Mesothelial cell of epicardium (in vitro differentiated cells): Measurements from ENCODE around the gene CHPF2. TPM values are rescaled to one million over a fixed set of nuclear protein-coding genes. Genes with fewer than 3 reads are reported as not detected.

ENCODE experiments used
- DNase-seq, 2 experiments: peaks; one replicate each; pipeline ENCODE4 v3.0.0; 2021; ENCODE audit warnings: low spot score in 2 of 2; ENCODE audit not compliant: unreplicated experiment in 2 of 2
- H3K27ac Mint-ChIP-seq: 2 replicates; pipeline ENCODE4 v1.8.0; 2021; ENCODE audit warnings: mixed read lengths
- H3K27me3 Mint-ChIP-seq: 2 replicates; pipeline ENCODE4 v1.8.0; 2021; ENCODE audit warnings: low read depth, mixed read lengths
- H3K36me3 Mint-ChIP-seq: 2 replicates; pipeline ENCODE4 v1.8.0; 2021; ENCODE audit warnings: mixed read lengths
- H3K4me1 Mint-ChIP-seq: 2 replicates; pipeline ENCODE4 v1.8.0; 2021; ENCODE audit warnings: mixed read lengths
- H3K4me3 Mint-ChIP-seq: 2 replicates; pipeline ENCODE4 v1.8.0; 2021; ENCODE audit warnings: mild to moderate bottlenecking, moderate library complexity, mixed read lengths
- H3K9me3 Mint-ChIP-seq: 2 replicates; pipeline ENCODE4 v1.8.0; 2021; ENCODE audit warnings: mixed read lengths
- total RNA-seq: library from RNA; stranded (reverse); gene quantifications from 3 replicates; pipeline ENCODE4 v1.2.1, GENCODE V29; 2021
- TF ChIP-seq, protein P1 (sequence below): fragments of 200-600 bp; sonication (generic); IDR thresholded peaks from one replicate; pipeline ENCODE4 v1.5.0; 2021; ENCODE audit warnings: antibody characterized with exemption; ENCODE audit not compliant: unreplicated experiment

CHPF2 gene
- total RNA-seq, 1 donor from 2014 or later = 56.2 TPM

DNA sequence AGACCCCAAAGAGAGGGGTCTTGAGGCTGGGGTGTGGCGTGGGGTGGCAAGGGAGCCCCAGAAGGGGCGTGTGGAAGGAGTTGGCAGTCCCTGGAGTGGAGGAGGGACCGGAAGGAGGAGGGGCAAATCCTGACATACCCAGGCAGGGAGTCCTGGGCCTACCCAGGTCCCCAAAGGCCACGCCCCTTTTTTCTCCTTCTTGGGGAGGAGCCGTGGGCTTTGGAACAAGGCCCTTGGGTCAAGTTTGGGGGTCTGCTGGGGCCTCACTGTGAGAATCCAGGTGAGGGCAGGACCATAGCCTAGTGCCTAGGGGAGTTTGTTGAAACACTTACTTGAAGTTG lies 17.4 kb downstream of the CHPF2 start:
- H3K27me3 Mint-ChIP-seq = no peaks in the 10 kb centered on the region
- peaks cover 75% of the 10 kb centered on the region for H3K4me1 Mint-ChIP-seq
- H3K9me3 Mint-ChIP-seq = no peaks in the 10 kb centered on the region
- peak overlapping the region; percentile 68 for H3K4me3 Mint-ChIP-seq
- no peaks in the 10 kb centered on the region for H3K36me3 Mint-ChIP-seq
- DNase-seq = no peak
- TF ChIP-seq, protein P1, sequence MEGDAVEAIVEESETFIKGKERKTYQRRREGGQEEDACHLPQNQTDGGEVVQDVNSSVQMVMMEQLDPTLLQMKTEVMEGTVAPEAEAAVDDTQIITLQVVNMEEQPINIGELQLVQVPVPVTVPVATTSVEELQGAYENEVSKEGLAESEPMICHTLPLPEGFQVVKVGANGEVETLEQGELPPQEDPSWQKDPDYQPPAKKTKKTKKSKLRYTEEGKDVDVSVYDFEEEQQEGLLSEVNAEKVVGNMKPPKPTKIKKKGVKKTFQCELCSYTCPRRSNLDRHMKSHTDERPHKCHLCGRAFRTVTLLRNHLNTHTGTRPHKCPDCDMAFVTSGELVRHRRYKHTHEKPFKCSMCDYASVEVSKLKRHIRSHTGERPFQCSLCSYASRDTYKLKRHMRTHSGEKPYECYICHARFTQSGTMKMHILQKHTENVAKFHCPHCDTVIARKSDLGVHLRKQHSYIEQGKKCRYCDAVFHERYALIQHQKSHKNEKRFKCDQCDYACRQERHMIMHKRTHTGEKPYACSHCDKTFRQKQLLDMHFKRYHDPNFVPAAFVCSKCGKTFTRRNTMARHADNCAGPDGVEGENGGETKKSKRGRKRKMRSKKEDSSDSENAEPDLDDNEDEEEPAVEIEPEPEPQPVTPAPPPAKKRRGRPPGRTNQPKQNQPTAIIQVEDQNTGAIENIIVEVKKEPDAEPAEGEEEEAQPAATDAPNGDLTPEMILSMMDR = no peak
- H3K27ac Mint-ChIP-seq = peak overlapping the region; percentile 98

DNA sequence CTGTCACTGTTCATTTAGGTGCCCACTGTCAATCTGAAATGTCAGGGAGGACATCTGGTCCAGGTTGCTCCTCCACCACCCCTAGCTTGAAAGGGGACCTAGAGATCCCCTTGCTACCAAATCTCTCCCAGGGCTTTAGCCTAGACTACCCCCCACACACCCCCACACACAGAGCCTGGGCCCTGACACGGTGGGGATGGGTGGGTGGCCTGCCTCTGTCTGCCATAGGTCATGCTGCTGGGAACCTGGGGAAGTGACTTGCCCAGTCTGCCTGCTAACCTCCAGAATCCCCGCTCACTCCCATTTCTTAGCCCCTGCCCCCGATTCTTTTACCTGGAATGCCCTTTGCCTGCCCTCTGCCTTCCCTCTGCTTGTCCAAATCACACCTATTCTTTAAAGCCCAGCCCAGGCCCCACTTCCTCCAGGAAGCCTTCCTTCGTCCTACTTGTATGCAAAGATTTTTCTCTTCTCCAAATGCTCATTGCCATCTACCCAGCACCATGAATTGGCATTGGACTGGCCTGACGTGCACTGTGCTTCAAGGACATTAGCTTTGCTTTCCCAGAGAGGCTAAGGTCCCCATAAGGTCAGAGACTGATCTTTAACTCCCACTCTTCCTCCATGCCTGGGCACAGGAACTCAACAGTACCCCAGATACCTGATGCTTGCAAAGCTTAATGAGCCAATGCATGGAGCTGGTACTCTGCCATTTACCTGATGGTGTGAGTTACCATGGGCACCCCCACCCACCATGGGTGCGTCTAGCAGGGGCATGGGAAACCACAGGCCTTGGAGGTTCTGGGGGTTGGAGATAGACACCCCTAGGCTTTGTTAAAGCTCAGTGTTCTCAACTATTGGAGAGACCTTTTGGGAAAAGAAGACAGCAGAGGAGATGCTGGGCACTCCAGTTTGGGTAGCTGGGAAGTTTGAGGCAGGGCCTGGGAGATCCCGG lies 18.2 kb downstream of the CHPF2 start:
- no peaks in the 10 kb centered on the region for H3K36me3 Mint-ChIP-seq
- H3K4me1 Mint-ChIP-seq = peaks cover 72% of the 10 kb centered on the region
- peak overlapping the region; percentile 98 for H3K27ac Mint-ChIP-seq
- peaks cover 1% of the 10 kb centered on the region for H3K27me3 Mint-ChIP-seq
- H3K9me3 Mint-ChIP-seq = no peaks in the 10 kb centered on the region
- H3K4me3 Mint-ChIP-seq = peak overlapping the region; percentile 71
- no peak for DNase-seq
- TF ChIP-seq, protein P1 = no peak

DNA sequence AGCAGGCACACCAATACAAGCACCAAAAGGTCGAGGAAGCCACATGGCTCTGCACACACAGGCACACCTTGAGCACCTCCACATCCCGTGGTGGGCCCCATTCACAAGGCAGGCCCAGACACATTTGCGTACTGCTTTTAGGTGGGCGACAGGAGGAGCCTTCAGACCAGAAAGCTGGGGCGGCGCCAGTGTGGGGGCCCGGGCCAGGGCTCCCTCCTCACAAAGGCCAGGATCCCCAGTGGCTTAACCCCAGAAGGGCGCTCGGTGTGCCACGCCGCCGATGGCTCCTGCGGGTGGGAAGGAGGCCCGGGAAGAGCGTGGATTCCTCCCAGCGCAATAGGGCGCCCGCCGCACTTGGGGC lies 19.0 kb downstream of the CHPF2 start:
- Mint-ChIP-seq H3K9me3 (no peaks in the 10 kb centered on the region), H3K4me3 (peak overlapping the region; percentile 71), H3K36me3 (no peaks in the 10 kb centered on the region), H3K27ac (peak overlapping the region; percentile 98), H3K4me1 (peaks cover 66% of the 10 kb centered on the region), H3K27me3 (peaks cover 5% of the 10 kb centered on the region)
- TF ChIP-seq, protein P1 = no peak
- DNase-seq = peak in 1 of 2 experiments; percentile 57

DNA sequence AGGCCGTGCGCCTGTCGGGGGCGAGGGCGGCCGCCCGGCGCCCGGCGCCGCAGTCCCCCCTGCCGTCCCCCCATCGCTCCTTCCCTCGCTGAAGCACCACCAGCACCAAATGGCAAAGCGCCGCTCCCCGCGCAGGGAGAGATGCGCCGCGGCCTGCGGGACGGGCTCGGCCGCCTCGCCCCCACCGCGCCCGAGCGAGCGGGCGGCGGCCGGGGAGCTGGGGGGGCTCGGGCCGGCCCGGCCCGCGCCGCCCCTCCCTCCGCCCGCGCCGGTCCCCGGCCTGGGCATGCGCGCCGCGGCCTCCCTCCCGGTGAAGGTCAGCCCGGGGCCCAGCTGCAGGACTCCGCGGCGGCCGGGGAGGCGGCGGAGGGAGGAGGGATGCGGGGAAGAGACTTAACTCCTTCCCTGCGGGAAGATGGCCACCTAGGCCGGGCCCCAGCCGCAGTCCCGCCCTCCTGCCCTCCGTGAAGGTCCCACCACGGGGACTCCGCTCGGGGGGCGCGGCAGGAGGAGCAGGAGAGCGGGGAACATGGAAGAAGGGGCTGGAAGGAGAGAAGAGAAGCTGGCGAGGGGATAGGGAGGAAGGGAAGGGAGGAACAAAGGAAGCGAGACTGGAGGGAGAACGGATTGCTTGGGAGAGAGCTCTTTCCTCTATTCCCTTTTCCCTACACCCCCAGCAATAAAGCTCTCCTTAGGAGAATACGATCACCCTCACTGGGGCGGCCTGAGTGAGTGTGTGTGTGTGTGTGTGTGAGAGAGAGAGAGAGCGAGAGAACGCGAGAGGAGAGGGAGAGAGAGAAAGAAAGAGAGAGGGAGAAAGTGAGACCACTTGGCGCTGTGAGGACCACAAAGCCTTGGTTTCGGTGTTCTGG lies 19.6 kb downstream of the CHPF2 start:
- Mint-ChIP-seq H3K27ac (peak overlapping the region; percentile 99), H3K4me3 (peak overlapping the region; percentile 76), H3K9me3 (no peaks in the 10 kb centered on the region), H3K27me3 (peaks cover 11% of the 10 kb centered on the region), H3K4me1 (peaks cover 66% of the 10 kb centered on the region), H3K36me3 (no peaks in the 10 kb centered on the region)
- DNase-seq = peak; percentile 56 to 77
- TF ChIP-seq, protein P1 = no peak

DNA sequence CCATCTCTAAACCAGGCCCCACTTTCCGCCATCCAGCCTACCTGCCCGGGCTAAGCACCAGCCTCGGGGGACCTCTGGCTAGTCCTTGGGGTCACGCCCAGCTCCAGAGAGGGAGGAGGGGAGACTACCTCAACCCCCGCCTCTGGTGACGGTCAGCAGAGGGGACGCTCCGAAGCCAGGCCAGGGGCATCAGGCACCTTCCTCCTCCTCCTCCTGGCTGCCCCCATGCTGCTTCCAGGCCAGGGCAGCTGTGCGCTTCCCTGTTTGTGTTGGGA lies 20.2 kb downstream of the CHPF2 start:
- Mint-ChIP-seq H3K27me3 (peaks cover 14% of the 10 kb centered on the region), H3K9me3 (no peaks in the 10 kb centered on the region), H3K27ac (peak overlapping the region; percentile 99), H3K4me3 (peak overlapping the region; percentile 76), H3K36me3 (no peaks in the 10 kb centered on the region), H3K4me1 (peaks cover 60% of the 10 kb centered on the region)
- DNase-seq = no peak
- TF ChIP-seq, protein P1 = no peak
